ENCODE results near the gene COBLL1.

COBLL1 gene

GRCh38 chr2:164675687-164676086 lies 165.9 kb downstream of the COBLL1 start:
- FAIRE-seq: no peak

GRCh38 chr2:164675027-164675426 lies 166.6 kb downstream of the COBLL1 start:
- FAIRE-seq: no peak

- FAIRE-seq: no peak
Measured at GRCh38 chr2:164671664-164672396, 169.8 kb downstream of the COBLL1 start.

GRCh38 chr2:164669291-164669690 lies 172.3 kb downstream of the COBLL1 start:
- no peak for FAIRE-seq

- no peak for FAIRE-seq
Measured at GRCh38 chr2:164667566-164667965, 174.1 kb downstream of the COBLL1 start.

- FAIRE-seq: no peak
Measured at GRCh38 chr2:164664070-164664469, 177.6 kb downstream of the COBLL1 start.

- FAIRE-seq: no peak
Measured at GRCh38 chr2:164662868-164663631, 178.6 kb downstream of the COBLL1 start.

GRCh38 chr2:164662066-164662465 lies 179.6 kb downstream of the COBLL1 start:
- no peak for FAIRE-seq

GRCh38 chr2:164661349-164661748 lies 180.3 kb downstream of the COBLL1 start:
- FAIRE-seq: no peak

GRCh38 chr2:164657129-164657528 lies 184.5 kb downstream of the COBLL1 start:
- FAIRE-seq: no peak

GRCh38 chr2:164655750-164656149 lies 185.9 kb downstream of the COBLL1 start:
- FAIRE-seq: no peak

GRCh38 chr2:164655336-164655735 lies 186.3 kb downstream of the COBLL1 start:
- FAIRE-seq: no peak

- no peak for FAIRE-seq
Measured at GRCh38 chr2:164651361-164651760, 190.3 kb downstream of the COBLL1 start.

- no peak for FAIRE-seq
Measured at GRCh38 chr2:164644036-164644700, 197.5 kb downstream of the COBLL1 start.

GRCh38 chr2:164642946-164643555 lies 198.6 kb downstream of the COBLL1 start:
- no peak for FAIRE-seq

GRCh38 chr2:164642268-164642667 lies 199.4 kb downstream of the COBLL1 start:
- FAIRE-seq: no peak

All from endometrium (tissue), 2 donors.